AG10803 (cell line): ENCODE results near the gene PRPH.
"Not testable (repeated sequence)": the region's sequence is repeated elsewhere in the genome, so short reads cannot be mapped to it uniquely, and the experiment has no call there.

Experiments
- DNase-seq: peaks from one replicate; pipeline ENCODE4 v3.0.0; 2010; ENCODE audit warnings: low read depth
- H3K4me3 ChIP-seq: 2 replicates; pipeline ENCODE4 v1.5.1; 2011; ENCODE audit warnings: mild to moderate bottlenecking, low read length, control low read depth
- CTCF ChIP-seq: conservative IDR thresholded peaks from 2 replicates; pipeline ENCODE4 v1.5.1; 2011; ENCODE audit warnings: mild to moderate bottlenecking, low read length, control low read depth, inconsistent platforms

PRPH gene

GRCh38 chr12:49297695-49298060, 2.7 kb downstream of the PRPH start:
- TF ChIP-seq CTCF, result no peak
- no peak overlapping the region for H3K4me3 ChIP-seq
- DNase-seq, result no peak

GRCh38 chr12:49298160-49298559, 3.2 kb downstream of the PRPH start:
- DNase-seq, result no peak
- no peak overlapping the region for H3K4me3 ChIP-seq
- no peak for TF ChIP-seq CTCF

GRCh38 chr12:49301760-49302159, 6.8 kb downstream of the PRPH start:
- TF ChIP-seq CTCF, result no peak
- no peak for DNase-seq

GRCh38 chr12:49304161-49304560, 9.2 kb downstream of the PRPH start:
- TF ChIP-seq CTCF, result no peak
- peak; percentile 93 for DNase-seq
- H3K4me3 ChIP-seq, result no peak overlapping the region

More at GRCh38 chr12:49301760-49302159, 6.8 kb downstream of the PRPH start:
- no peak overlapping the region for H3K4me3 ChIP-seq

GRCh38 chr12:49305762-49306510, 11.0 kb downstream of the PRPH start:
- H3K4me3 ChIP-seq, result no peak overlapping the region
- TF ChIP-seq CTCF, result no peak
- no peak for DNase-seq

GRCh38 chr12:49309386-49309785, 14.4 kb downstream of the PRPH start:
- H3K4me3 ChIP-seq, result no peak overlapping the region
- no peak for TF ChIP-seq CTCF
- DNase-seq, result no peak

GRCh38 chr12:49310451-49311000, 15.6 kb downstream of the PRPH start:
- H3K4me3 ChIP-seq, DNase-seq: not testable (repeated sequence)
